Lung (tissue), 12 donors: ENCODE results near the gene BIRC7. TPM values are rescaled to one million over a fixed set of nuclear protein-coding genes. Genes with fewer than 3 reads are reported as not detected.

ENCODE experiments used
- ATAC-seq: fragments of 200-7000 bp; cut with Tn5 transposase; one replicate; pipeline ENCODE4 v1.9.1; 2020; ENCODE audit warnings: moderate number of reproducible peaks; ENCODE audit not compliant: insufficient read depth, low FRiP score
- DNase-seq, 3 donors: peaks; one replicate each; pipeline ENCODE4 v3.0.0-alpha.2; 2013 to 2017
- H3K27ac ChIP-seq, 2 donors: one replicate each; pipeline ENCODE4 v1.5.1; 2013; ENCODE audit warnings: mild to moderate bottlenecking in 2 of 2, moderate library complexity in 2 of 2, control low read depth in 1 of 2, inconsistent platforms in 1 of 2, low read depth in 1 of 2, low read length in 1 of 2
- H3K27me3 ChIP-seq, 3 donors: one replicate each; pipeline ENCODE4 v1.5.1; 2013; ENCODE audit warnings: low read length in 2 of 3; ENCODE audit not compliant: control insufficient read depth in 3 of 3, insufficient read depth in 3 of 3
- H3K36me3 ChIP-seq, 4 donors: one replicate each; pipeline ENCODE4 v1.5.1; 2013; ENCODE audit warnings: low read length in 4 of 4, mild to moderate bottlenecking in 1 of 4, moderate library complexity in 1 of 4; ENCODE audit not compliant: control insufficient read depth in 4 of 4, insufficient read depth in 4 of 4
- H3K4me1 ChIP-seq, 5 donors: one replicate each; pipeline ENCODE4 v1.5.1; 2013; ENCODE audit warnings: low read length in 5 of 5, mild to moderate bottlenecking in 2 of 5, moderate library complexity in 1 of 5; ENCODE audit not compliant: control insufficient read depth in 5 of 5, insufficient read depth in 5 of 5
- H3K4me3 ChIP-seq: one replicate; pipeline ENCODE4 v1.5.1; 2013; ENCODE audit warnings: mild to moderate bottlenecking, control low read depth, moderate library complexity
- H3K9ac ChIP-seq, 2 donors: one replicate each; pipeline ENCODE4 v1.5.1; 2013; ENCODE audit warnings: low read length in 2 of 2, control low read depth in 1 of 2; ENCODE audit not compliant: insufficient read depth in 1 of 2
- H3K9me3 ChIP-seq, 4 donors: one replicate each; pipeline ENCODE4 v1.5.1; 2013; ENCODE audit warnings: low read length in 3 of 4, mild to moderate bottlenecking in 1 of 4, moderate library complexity in 1 of 4; ENCODE audit not compliant: control insufficient read depth in 4 of 4, insufficient read depth in 3 of 4
- WGBS, 2 donors: extraction: QIAGEN DNeasy Blood & Tissue Kit; methylation state at CpG; one replicate each; pipeline ENCODE4 v1.1.7; 2013; 5-methylcytosine and 5-hydroxymethylcytosine counted together
- polyA plus RNA-seq, 2 donors: library from polyadenylated mRNA; stranded (reverse); fragments of 200-250 nt; gene quantifications; one replicate each; pipeline ENCODE4 v1.2.1, GENCODE V29; 2013
- total RNA-seq, 2 donors: library from RNA; depleted of rRNA in 1 of 2; stranded (reverse); fragments of >200 nt in 1 of 2; gene quantifications; one replicate each; pipeline ENCODE4 v1.2.1, GENCODE V29; 2014 to 2021
- TF ChIP-seq, protein P1 (sequence below): IDR thresholded peaks from 2 replicates; pipeline ENCODE4 v1.5.1; 2012; ENCODE audit warnings: mild to moderate bottlenecking; ENCODE audit errors: control extremely low read depth, extremely low read depth
- donor health status: control.
- donor health status: control.
- donor health status: Bipolar disorder and iron deficiency.
- donor health status: healthy.
- donor health status: DM: yes; HTN: yes; CAD: no.

Gene BIRC7
- total and polyA plus RNA-seq, 4 donors, result 0.57 to 1.2 (median 0.71) TPM; not detected in 1

DNA sequence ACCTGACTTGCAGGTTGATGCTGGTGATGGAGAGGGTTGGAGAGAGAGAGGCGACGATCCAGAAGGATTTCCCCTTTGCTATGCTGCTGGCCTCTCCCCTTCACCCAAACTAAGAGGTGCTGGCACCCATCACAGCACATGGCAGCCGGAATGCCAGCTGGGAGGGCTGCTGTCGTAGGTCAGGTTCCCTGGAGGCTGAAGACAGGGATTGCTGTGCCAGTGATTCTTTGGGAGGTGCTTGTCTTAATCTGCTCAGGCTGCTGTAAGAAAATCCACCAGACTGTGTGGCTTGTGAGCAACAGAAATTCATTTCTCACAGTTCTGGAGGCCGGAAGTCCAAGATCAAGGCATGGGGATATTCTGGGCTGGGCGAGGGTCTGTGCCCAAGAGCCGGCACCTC lies 32.6 kb downstream of the BIRC7 start:
- Histone ChIP-seq H3K27me3 (no peaks in the 10 kb centered on the region), H3K9me3 (no peaks in the 10 kb centered on the region), H3K9ac (no peak overlapping the region), H3K27ac (no peak overlapping the region), H3K36me3 (no peaks in the 10 kb centered on the region), H3K4me3 (no peak overlapping the region), H3K4me1 (peaks cover 0 to 57% (median 23%) of the 10 kb centered on the region in 5 donors)
- 63 to 74% methylated on average over 7 of the region's 7 CpGs for WGBS, 2 donors
- TF ChIP-seq, protein P1, sequence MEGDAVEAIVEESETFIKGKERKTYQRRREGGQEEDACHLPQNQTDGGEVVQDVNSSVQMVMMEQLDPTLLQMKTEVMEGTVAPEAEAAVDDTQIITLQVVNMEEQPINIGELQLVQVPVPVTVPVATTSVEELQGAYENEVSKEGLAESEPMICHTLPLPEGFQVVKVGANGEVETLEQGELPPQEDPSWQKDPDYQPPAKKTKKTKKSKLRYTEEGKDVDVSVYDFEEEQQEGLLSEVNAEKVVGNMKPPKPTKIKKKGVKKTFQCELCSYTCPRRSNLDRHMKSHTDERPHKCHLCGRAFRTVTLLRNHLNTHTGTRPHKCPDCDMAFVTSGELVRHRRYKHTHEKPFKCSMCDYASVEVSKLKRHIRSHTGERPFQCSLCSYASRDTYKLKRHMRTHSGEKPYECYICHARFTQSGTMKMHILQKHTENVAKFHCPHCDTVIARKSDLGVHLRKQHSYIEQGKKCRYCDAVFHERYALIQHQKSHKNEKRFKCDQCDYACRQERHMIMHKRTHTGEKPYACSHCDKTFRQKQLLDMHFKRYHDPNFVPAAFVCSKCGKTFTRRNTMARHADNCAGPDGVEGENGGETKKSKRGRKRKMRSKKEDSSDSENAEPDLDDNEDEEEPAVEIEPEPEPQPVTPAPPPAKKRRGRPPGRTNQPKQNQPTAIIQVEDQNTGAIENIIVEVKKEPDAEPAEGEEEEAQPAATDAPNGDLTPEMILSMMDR, result no peak
- no peak for ATAC-seq
- no peak for DNase-seq

DNA sequence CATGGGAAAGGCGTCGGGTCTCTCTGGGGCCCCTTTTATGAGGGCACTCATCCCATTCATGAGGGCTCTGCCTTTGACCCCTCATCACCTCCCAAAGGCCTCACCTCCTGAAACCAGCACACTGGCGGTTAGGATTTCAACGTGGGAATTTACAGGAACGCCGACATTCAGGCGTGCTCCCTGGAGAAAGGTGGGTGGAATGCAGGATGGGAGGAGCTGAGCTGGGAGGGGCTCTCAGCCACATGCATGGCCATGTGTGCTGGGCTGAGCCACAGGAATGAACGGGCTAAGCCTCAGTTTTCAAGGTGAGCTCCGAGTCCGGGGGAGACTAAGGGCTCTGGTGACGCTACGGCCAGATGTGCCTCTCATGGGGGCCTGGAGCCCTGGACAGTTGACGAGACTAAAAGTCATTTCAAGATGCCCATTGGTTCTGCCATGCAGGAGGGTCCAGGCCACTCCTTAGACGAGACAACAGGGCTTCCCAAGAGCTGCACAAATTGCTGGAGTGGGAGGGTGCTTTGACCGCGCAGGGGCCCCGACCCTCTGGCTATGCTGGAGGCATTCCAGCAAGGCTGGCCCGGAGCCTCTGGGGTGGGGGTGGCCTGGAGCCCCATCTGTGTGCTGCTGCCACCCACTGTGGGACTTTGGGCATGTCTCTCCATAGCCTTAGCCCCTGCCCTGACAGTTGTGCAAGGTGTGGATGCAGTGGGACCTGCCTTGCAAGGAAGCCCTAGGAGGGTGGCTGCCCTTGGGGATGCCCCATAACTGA lies 33.1 kb downstream of the BIRC7 start:
- Histone ChIP-seq H3K4me3 (no peak overlapping the region), H3K36me3 (no peaks in the 10 kb centered on the region), H3K4me1 (peaks cover 0 to 63% (median 24%) of the 10 kb centered on the region in 5 donors), H3K27me3 (no peaks in the 10 kb centered on the region), H3K9me3 (no peaks in the 10 kb centered on the region), H3K9ac (no peak overlapping the region), H3K27ac (no peak overlapping the region)
- ATAC-seq (no peak), DNase-seq (no peak)
- TF ChIP-seq, protein P1, result no peak
- 43 to 57% methylated on average over 18 of the region's 18 CpGs for WGBS, 2 donors

DNA sequence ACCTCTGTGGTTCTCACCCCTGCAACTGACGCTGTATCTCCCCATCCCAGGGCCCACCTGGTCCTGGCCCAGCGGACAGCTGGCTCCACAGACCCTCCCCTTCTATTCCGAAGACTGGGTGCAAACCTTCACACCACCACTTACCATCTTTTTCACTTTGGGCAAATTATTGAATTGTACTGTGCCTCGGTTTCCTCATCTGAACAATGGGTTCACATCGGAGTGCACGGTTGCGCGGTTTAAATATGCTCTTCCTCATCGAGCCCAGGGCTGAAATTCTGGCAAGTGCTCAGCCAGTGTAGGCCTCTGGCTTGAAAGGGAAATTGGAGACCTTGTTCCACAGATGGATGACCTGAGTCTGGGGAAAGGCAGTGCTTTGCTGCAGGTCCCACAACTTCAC lies 34.0 kb downstream of the BIRC7 start:
- H3K36me3 ChIP-seq, result no peaks in the 10 kb centered on the region
- no peak overlapping the region for H3K9ac ChIP-seq
- DNase-seq (no peak), ATAC-seq (no peak)
- H3K4me1 ChIP-seq, result peaks cover 0 to 63% (median 20%) of the 10 kb centered on the region in 5 donors
- 85 to 92% methylated on average over 9 of the region's 9 CpGs for WGBS, 2 donors
- H3K9me3 ChIP-seq, result no peaks in the 10 kb centered on the region
- TF ChIP-seq, protein P1, result no peak
- no peak overlapping the region for H3K4me3 ChIP-seq
- H3K27me3 ChIP-seq, result no peaks in the 10 kb centered on the region
- no peak overlapping the region for H3K27ac ChIP-seq
